ENCODE data around the gene CERS2.

DNA sequence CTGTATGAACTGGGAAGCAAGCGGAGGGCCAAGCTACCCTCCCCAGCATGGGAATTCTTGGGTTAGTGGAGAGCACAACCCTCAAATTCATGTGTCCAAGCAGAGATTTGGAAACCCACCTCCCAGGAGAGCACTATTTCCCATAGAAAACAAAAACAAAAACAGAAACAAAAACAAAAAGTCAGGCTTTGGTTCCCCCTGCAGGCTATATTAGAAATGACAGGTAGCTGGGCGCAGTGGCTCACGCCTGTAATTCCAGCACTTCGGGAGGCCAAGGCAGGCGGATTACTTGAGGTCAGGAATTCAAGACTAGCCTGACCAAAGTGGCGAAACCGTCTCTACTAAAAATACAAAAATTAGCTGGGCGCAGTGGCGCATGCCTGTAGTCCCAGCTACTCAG, 21.3 kb upstream of the CERS2 start:
- TF ChIP-seq, protein P1, sequence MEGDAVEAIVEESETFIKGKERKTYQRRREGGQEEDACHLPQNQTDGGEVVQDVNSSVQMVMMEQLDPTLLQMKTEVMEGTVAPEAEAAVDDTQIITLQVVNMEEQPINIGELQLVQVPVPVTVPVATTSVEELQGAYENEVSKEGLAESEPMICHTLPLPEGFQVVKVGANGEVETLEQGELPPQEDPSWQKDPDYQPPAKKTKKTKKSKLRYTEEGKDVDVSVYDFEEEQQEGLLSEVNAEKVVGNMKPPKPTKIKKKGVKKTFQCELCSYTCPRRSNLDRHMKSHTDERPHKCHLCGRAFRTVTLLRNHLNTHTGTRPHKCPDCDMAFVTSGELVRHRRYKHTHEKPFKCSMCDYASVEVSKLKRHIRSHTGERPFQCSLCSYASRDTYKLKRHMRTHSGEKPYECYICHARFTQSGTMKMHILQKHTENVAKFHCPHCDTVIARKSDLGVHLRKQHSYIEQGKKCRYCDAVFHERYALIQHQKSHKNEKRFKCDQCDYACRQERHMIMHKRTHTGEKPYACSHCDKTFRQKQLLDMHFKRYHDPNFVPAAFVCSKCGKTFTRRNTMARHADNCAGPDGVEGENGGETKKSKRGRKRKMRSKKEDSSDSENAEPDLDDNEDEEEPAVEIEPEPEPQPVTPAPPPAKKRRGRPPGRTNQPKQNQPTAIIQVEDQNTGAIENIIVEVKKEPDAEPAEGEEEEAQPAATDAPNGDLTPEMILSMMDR (IDR thresholded peaks at IDR 0.05), result peak; percentile 55 to 74 (median 67)
- no peak for TF ChIP-seq POLR2AphosphoS5 (IDR thresholded peaks at IDR 0.05)

All from prostate gland (tissue), 2 donors.